Liver (tissue), 9 donors: ENCODE measurements around the gene PPP2R5C. TPM values are rescaled to one million over a fixed set of nuclear protein-coding genes. Genes with fewer than 3 reads are reported as not detected.

Experiments used
- DNase-seq: peaks from one replicate; pipeline ENCODE4 v3.0.0-alpha.2; 2017; ENCODE audit warnings: low spot score
- H3K27ac ChIP-seq, 2 donors: one replicate each; pipeline ENCODE4 v1.7.0; 2013; ENCODE audit warnings: inconsistent platforms in 2 of 2, low read length in 2 of 2, control low read depth in 1 of 2, low read depth in 1 of 2, mild to moderate bottlenecking in 1 of 2
- H3K27me3 ChIP-seq, 4 donors: one replicate each; pipeline versions ENCODE4 v1.6.1 to v1.7.0; 2013; ENCODE audit warnings: low read length in 3 of 4, inconsistent platforms in 1 of 4, mild to moderate bottlenecking in 1 of 4, moderate library complexity in 1 of 4; ENCODE audit not compliant: control insufficient read depth in 4 of 4, insufficient read depth in 4 of 4
- H3K36me3 ChIP-seq, 4 donors: one replicate each; pipeline versions ENCODE4 v1.6.1 to v1.7.0; 2013; ENCODE audit warnings: low read length in 3 of 4, mild to moderate bottlenecking in 3 of 4, low read depth in 1 of 4, moderate library complexity in 1 of 4; ENCODE audit not compliant: control insufficient read depth in 4 of 4, insufficient read depth in 3 of 4
- H3K4me1 ChIP-seq, 4 donors: one replicate each; pipeline versions ENCODE4 v1.6.1 to v1.7.0; 2013; ENCODE audit warnings: low read length in 3 of 4, mild to moderate bottlenecking in 3 of 4, moderate library complexity in 1 of 4; ENCODE audit not compliant: control insufficient read depth in 4 of 4, insufficient read depth in 4 of 4
- H3K4me3 ChIP-seq, 3 donors: one replicate each; pipeline versions ENCODE4 v1.6.1 to v1.7.0; 2013; ENCODE audit warnings: low read length in 3 of 3, control low read depth in 1 of 3, low read depth in 1 of 3, mild to moderate bottlenecking in 1 of 3
- H3K9ac ChIP-seq, 2 donors: one replicate each; pipeline ENCODE4 v1.7.0; 2013; ENCODE audit warnings: low read length in 2 of 2, mild to moderate bottlenecking in 2 of 2, moderate library complexity in 2 of 2, control low read depth in 1 of 2, low read depth in 1 of 2
- H3K9me3 ChIP-seq, 4 donors: one replicate each; pipeline versions ENCODE4 v1.6.1 to v1.7.0; 2013; ENCODE audit warnings: low read length in 3 of 4; ENCODE audit not compliant: control insufficient read depth in 4 of 4
- EGR1 ChIP-seq, 2 donors: IDR thresholded peaks; 2 replicates each; pipeline ENCODE4 v1.6.1; 2016 to 2018; ENCODE audit warnings: antibody characterized with exemption in 2 of 2, low read depth in 2 of 2
- FOXA1 ChIP-seq: IDR thresholded peaks from 2 replicates; pipeline ENCODE4 v1.6.1; 2016; ENCODE audit warnings: antibody characterized with exemption
- FOXA2 ChIP-seq: IDR thresholded peaks from 2 replicates; pipeline ENCODE4 v1.6.1; 2016; ENCODE audit warnings: antibody characterized with exemption
- GABPA ChIP-seq, 2 donors: IDR thresholded peaks in 1 of 2; conservative IDR thresholded peaks in 1 of 2; 2 replicates each; pipeline ENCODE4 v1.6.1; 2016; ENCODE audit warnings: antibody characterized with exemption in 2 of 2, mild to moderate bottlenecking in 1 of 2, moderate library complexity in 1 of 2
- HNF4A ChIP-seq, 2 donors: conservative IDR thresholded peaks; 2 replicates each; pipeline ENCODE4 v1.6.1; 2016; ENCODE audit warnings: antibody characterized with exemption in 2 of 2, mild to moderate bottlenecking in 2 of 2
- HNF4G ChIP-seq: IDR thresholded peaks from 2 replicates; pipeline ENCODE4 v1.6.1; 2016; ENCODE audit warnings: antibody characterized with exemption
- NR2F2 ChIP-seq: IDR thresholded peaks from 2 replicates; pipeline ENCODE4 v1.6.1; 2016; ENCODE audit warnings: antibody characterized with exemption
- RAD21 ChIP-seq, 2 donors: IDR thresholded peaks; 2 replicates each; pipeline ENCODE4 v1.6.1; 2016; ENCODE audit warnings: antibody characterized with exemption in 2 of 2, mild to moderate bottlenecking in 2 of 2
- RXRA ChIP-seq, 2 donors: IDR thresholded peaks; 2 replicates each; pipeline ENCODE4 v1.6.1; 2017 to 2018; ENCODE audit warnings: antibody characterized with exemption in 2 of 2, mild to moderate bottlenecking in 1 of 2
- SP1 ChIP-seq: IDR thresholded peaks from 2 replicates; pipeline ENCODE4 v1.6.1; 2018; ENCODE audit warnings: antibody characterized with exemption, mild to moderate bottlenecking
- TAF1 ChIP-seq: conservative IDR thresholded peaks from 2 replicates; pipeline ENCODE4 v1.6.1; 2016; ENCODE audit warnings: antibody characterized with exemption, mild to moderate bottlenecking
- YY1 ChIP-seq: IDR thresholded peaks from 2 replicates; pipeline ENCODE4 v1.6.1; 2016; ENCODE audit warnings: antibody characterized with exemption, mild to moderate bottlenecking
- WGBS: extraction: QIAGEN DNeasy Blood & Tissue Kit; methylation state at CpG from one replicate; pipeline ENCODE4 v1.1.7; 2013; 5-methylcytosine and 5-hydroxymethylcytosine counted together
- polyA plus RNA-seq, 2 donors: library from polyadenylated mRNA; stranded (reverse) in 1 of 2; unstranded in 1 of 2; fragments of 200-250 nt in 1 of 2; fragments of >200 nt in 1 of 2; fragmentation: Nextera tagmentation in 1 of 2; extraction: Ambion mirVana in 1 of 2; gene quantifications; one replicate each; pipeline versions ENCODE4 v1.2.1 to v1.2.3, GENCODE V29; 2013 to 2015
- total RNA-seq, 2 donors: library from RNA; depleted of rRNA; stranded (reverse); fragments of >200 nt; gene quantifications; one replicate each; pipeline ENCODE4 v1.2.3, GENCODE V29; 2014
- TF ChIP-seq, protein P1 (sequence below): fragments of 150-350 bp; IDR thresholded peaks from 2 replicates; pipeline ENCODE4 v1.5.1; 2017; ENCODE audit warnings: improper control_type of control experiment, low read depth, low read length; ENCODE audit not compliant: missing input control
- TF ChIP-seq, protein P2 (sequence below): IDR thresholded peaks from 2 replicates; pipeline ENCODE4 v1.6.1; 2016; ENCODE audit warnings: antibody characterized with exemption, mild to moderate bottlenecking
- TF ChIP-seq, protein P3 (sequence below): IDR thresholded peaks from 2 replicates; pipeline ENCODE4 v1.6.1; 2016; ENCODE audit warnings: antibody characterized with exemption
- TF ChIP-seq, protein P4 (sequence below): IDR thresholded peaks from 2 replicates; pipeline ENCODE4 v1.6.1; 2016; ENCODE audit warnings: antibody characterized with exemption
- donor health status: healthy.
- donor health status: healthy.
- donor health status: healthy.
- donor health status: healthy.
- donor health status: healthy.

Gene PPP2R5C
- total and polyA plus RNA-seq, 4 donors: 33.5 to 52.3 (median 43.9) TPM

DNA sequence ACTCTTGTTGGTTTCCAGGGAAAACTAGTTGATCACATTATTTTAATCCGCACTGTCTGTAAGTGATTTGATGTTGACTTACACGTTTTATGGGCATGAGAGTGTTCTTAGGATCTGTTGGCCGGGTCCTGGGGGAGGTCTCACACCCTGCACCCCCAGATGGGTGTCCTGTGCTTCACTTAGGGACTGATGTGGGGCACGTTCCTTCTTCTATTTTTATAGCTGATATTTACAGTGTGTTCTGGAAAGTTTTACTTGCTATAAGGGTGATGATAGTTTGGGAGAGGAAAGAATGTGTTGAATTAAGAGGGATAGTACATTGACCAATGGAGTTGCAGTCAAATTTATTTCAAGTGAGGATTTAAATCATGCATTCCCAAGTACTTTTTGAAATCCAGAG, 106.3 kb downstream of the PPP2R5C start:
- H3K27ac ChIP-seq: no peak overlapping the region
- TF ChIP-seq, protein P1, sequence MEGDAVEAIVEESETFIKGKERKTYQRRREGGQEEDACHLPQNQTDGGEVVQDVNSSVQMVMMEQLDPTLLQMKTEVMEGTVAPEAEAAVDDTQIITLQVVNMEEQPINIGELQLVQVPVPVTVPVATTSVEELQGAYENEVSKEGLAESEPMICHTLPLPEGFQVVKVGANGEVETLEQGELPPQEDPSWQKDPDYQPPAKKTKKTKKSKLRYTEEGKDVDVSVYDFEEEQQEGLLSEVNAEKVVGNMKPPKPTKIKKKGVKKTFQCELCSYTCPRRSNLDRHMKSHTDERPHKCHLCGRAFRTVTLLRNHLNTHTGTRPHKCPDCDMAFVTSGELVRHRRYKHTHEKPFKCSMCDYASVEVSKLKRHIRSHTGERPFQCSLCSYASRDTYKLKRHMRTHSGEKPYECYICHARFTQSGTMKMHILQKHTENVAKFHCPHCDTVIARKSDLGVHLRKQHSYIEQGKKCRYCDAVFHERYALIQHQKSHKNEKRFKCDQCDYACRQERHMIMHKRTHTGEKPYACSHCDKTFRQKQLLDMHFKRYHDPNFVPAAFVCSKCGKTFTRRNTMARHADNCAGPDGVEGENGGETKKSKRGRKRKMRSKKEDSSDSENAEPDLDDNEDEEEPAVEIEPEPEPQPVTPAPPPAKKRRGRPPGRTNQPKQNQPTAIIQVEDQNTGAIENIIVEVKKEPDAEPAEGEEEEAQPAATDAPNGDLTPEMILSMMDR: no peak
- no peak for TF ChIP-seq FOXA2
- no peak for TF ChIP-seq HNF4A (conservative IDR thresholded peaks at IDR 0.05)
- no peak for TF ChIP-seq FOXA1
- TF ChIP-seq, protein P2, sequence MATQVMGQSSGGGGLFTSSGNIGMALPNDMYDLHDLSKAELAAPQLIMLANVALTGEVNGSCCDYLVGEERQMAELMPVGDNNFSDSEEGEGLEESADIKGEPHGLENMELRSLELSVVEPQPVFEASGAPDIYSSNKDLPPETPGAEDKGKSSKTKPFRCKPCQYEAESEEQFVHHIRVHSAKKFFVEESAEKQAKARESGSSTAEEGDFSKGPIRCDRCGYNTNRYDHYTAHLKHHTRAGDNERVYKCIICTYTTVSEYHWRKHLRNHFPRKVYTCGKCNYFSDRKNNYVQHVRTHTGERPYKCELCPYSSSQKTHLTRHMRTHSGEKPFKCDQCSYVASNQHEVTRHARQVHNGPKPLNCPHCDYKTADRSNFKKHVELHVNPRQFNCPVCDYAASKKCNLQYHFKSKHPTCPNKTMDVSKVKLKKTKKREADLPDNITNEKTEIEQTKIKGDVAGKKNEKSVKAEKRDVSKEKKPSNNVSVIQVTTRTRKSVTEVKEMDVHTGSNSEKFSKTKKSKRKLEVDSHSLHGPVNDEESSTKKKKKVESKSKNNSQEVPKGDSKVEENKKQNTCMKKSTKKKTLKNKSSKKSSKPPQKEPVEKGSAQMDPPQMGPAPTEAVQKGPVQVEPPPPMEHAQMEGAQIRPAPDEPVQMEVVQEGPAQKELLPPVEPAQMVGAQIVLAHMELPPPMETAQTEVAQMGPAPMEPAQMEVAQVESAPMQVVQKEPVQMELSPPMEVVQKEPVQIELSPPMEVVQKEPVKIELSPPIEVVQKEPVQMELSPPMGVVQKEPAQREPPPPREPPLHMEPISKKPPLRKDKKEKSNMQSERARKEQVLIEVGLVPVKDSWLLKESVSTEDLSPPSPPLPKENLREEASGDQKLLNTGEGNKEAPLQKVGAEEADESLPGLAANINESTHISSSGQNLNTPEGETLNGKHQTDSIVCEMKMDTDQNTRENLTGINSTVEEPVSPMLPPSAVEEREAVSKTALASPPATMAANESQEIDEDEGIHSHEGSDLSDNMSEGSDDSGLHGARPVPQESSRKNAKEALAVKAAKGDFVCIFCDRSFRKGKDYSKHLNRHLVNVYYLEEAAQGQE: no peak
- TF ChIP-seq TAF1: no peak
- TF ChIP-seq RAD21 (IDR thresholded peaks at IDR 0.05): no peak
- no peak for TF ChIP-seq YY1
- no peak for TF ChIP-seq NR2F2
- TF ChIP-seq GABPA (IDR thresholded peaks at IDR 0.05 in 1 of 2, conservative IDR thresholded peaks at IDR 0.05 in 1 of 2): no peak
- TF ChIP-seq, protein P3, sequence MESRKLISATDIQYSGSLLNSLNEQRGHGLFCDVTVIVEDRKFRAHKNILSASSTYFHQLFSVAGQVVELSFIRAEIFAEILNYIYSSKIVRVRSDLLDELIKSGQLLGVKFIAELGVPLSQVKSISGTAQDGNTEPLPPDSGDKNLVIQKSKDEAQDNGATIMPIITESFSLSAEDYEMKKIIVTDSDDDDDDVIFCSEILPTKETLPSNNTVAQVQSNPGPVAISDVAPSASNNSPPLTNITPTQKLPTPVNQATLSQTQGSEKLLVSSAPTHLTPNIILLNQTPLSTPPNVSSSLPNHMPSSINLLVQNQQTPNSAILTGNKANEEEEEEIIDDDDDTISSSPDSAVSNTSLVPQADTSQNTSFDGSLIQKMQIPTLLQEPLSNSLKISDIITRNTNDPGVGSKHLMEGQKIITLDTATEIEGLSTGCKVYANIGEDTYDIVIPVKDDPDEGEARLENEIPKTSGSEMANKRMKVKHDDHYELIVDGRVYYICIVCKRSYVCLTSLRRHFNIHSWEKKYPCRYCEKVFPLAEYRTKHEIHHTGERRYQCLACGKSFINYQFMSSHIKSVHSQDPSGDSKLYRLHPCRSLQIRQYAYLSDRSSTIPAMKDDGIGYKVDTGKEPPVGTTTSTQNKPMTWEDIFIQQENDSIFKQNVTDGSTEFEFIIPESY: no peak
- TF ChIP-seq RXRA (IDR thresholded peaks at IDR 0.05): no peak
- TF ChIP-seq HNF4G: no peak
- H3K4me1 ChIP-seq: peaks cover 3 to 9% (median 6%) of the 10 kb centered on the region in 4 donors
- H3K9me3 ChIP-seq: no peaks in the 10 kb centered on the region
- 93% methylated on average over 4 of the region's 4 CpGs for WGBS
- DNase-seq: no peak
- H3K27me3 ChIP-seq: no peaks in the 10 kb centered on the region
- H3K4me3 ChIP-seq: no peak overlapping the region
- H3K9ac ChIP-seq: no peak overlapping the region
- H3K36me3 ChIP-seq: peaks cover 0 to 6% (median 3%) of the 10 kb centered on the region in 4 donors

DNA sequence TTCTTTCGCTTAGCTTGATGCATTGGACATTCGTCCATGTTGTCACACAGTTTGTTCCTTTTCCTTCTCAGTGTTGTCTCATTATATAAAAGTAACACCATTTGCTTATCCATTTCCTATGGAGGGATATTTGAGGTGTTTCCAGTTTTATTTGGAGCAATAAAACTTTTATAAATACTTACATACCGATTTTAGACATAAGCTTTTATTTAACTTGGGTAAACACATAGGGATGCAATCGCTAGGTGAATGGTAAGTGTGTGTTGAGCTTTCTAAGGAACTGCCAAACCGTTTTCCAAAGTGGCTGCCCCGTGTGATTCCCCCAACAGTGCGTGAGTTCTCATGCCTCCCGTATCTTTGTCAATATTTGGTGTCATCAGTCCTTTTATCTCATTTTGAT, 107.7 kb downstream of the PPP2R5C start:
- Histone ChIP-seq H3K27ac (no peak overlapping the region), H3K4me1 (peaks cover 3 to 9% (median 6%) of the 10 kb centered on the region in 4 donors), H3K4me3 (no peak overlapping the region), H3K27me3 (no peaks in the 10 kb centered on the region), H3K36me3 (peaks cover 0 to 6% (median 1%) of the 10 kb centered on the region in 4 donors), H3K9me3 (no peaks in the 10 kb centered on the region), H3K9ac (no peak overlapping the region)
- DNase-seq: no peak
- WGBS: 85% methylated on average over 8 of the region's 8 CpGs
- no peak for TF ChIP-seq NR2F2
- TF ChIP-seq, protein P1: no peak
- TF ChIP-seq FOXA2: no peak
- TF ChIP-seq, protein P2: no peak
- TF ChIP-seq SP1: no peak
- TF ChIP-seq, protein P4, sequence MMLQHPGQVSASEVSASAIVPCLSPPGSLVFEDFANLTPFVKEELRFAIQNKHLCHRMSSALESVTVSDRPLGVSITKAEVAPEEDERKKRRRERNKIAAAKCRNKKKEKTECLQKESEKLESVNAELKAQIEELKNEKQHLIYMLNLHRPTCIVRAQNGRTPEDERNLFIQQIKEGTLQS: no peak
- TF ChIP-seq RXRA (IDR thresholded peaks at IDR 0.05): no peak
- no peak for TF ChIP-seq EGR1 (IDR thresholded peaks at IDR 0.05; ENCODE audit: low read depth in 2 of 2)
- TF ChIP-seq, protein P3: no peak
